Stimulated activated CD8-positive, alpha-beta memory T cell treated with anti-CD3 and anti-CD28 coated beads, Interleukin-12 subunit alpha, Interleukin-12 subunit beta, amount 100 ng/mL, for 4 hours (primary cell): Measurements from ENCODE around the gene IFNE.

ENCODE experiments used
- DNase-seq: peaks from one replicate; pipeline ENCODE4 v3.0.0-alpha.2; 2020; ENCODE audit warnings: low read depth

The IFNE gene

GRCh38 chr9:21482213-21482612 is at the start of gene IFNE:
IFNE (minus strand) TSS chr9:21482313; CDS start chr9:21481694, 619 bp downstream.
- DNase-seq, result no peak

GRCh38 chr9:21528123-21528808 is 46.2 kb upstream of the IFNE start:
- DNase-seq, result no peak

GRCh38 chr9:21527579-21527978 is 45.5 kb upstream of the IFNE start:
- DNase-seq, result no peak

GRCh38 chr9:21525174-21525573 is 43.1 kb upstream of the IFNE start:
- no peak for DNase-seq

GRCh38 chr9:21524099-21524830 is 42.2 kb upstream of the IFNE start:
- no peak for DNase-seq

GRCh38 chr9:21523021-21524014 is 41.2 kb upstream of the IFNE start:
- no peak for DNase-seq

GRCh38 chr9:21522348-21522747 is 40.2 kb upstream of the IFNE start:
- no peak for DNase-seq

- no peak for DNase-seq
These were observed 39.3 kb upstream of the IFNE start for GRCh38 chr9:21521448-21521847.

GRCh38 chr9:21520501-21521228 is 38.6 kb upstream of the IFNE start:
- DNase-seq, result no peak

GRCh38 chr9:21519855-21520434 is 37.8 kb upstream of the IFNE start:
- no peak for DNase-seq

- DNase-seq, result no peak
These were observed 34.7 kb upstream of the IFNE start for GRCh38 chr9:21516796-21517195.

- no peak for DNase-seq
These were observed 31.3 kb upstream of the IFNE start for GRCh38 chr9:21513431-21513830.

GRCh38 chr9:21510806-21511205 is 28.7 kb upstream of the IFNE start:
- no peak for DNase-seq

GRCh38 chr9:21507483-21507790 is 25.3 kb upstream of the IFNE start:
- DNase-seq, result no peak

GRCh38 chr9:21506626-21507482 is 24.7 kb upstream of the IFNE start:
- DNase-seq, result no peak

- no peak for DNase-seq
These were observed 23.5 kb upstream of the IFNE start for GRCh38 chr9:21505425-21506179.

- no peak for DNase-seq
These were observed 22.8 kb upstream of the IFNE start for GRCh38 chr9:21504894-21505293.

- DNase-seq, result no peak
These were observed 22.0 kb upstream of the IFNE start for GRCh38 chr9:21504113-21504512.

- DNase-seq, result no peak
These were observed 20.5 kb upstream of the IFNE start for GRCh38 chr9:21502586-21502985.

- no peak for DNase-seq
These were observed 17.8 kb upstream of the IFNE start for GRCh38 chr9:21499912-21500311.
